Measurements from ENCODE around the gene SNRNP40.

DNA sequence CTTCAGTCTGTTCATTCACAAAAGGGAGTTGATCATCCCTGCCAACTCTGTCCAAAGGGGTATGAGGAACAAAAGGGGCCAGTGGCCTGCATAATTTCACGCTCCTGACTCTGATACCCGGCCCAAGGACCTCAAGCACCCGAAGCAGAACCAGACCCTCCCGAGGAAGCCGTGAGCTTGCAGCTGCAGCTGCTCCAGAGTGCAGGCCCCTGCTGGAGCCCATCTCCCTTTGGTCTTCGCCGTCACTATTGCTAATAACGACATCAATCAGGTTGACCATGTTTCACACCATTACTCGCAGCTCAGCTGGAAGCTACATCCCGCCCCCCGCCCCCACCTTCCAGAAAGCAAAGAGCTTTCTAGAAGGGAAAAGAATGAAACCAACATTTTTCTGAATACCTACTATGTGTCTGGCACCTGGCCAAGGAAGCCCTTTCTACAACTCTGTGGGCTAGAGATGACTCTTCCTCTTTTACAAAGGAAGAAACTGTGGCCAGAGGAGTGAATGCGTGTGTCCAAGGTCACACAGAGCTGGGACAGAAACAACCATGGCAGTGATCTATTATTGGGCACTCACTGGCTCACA is 62.4 kb downstream of the SNRNP40 start:
- no peak for TF ChIP-seq EZH2phosphoT487 (IDR thresholded peaks at IDR 0.05; ENCODE audit: unreplicated experiment)
- TF ChIP-seq CTCF (conservative IDR thresholded peaks at IDR 0.05; ENCODE audit: low read depth in 2 of 2): no peak
- TF ChIP-seq EZH2 (IDR thresholded peaks at IDR 0.05; ENCODE audit: low read depth, unreplicated experiment): no peak
- no peak for TF ChIP-seq POLR2AphosphoS5 (IDR thresholded peaks at IDR 0.05; ENCODE audit: low read depth)
